GM18526 (cell line): ENCODE results near the gene HPCA.

ENCODE experiments used
- POLR2A ChIP-seq: IDR thresholded peaks from 3 replicates; pipeline ENCODE4 v1.6.1; 2011; ENCODE audit not compliant: insufficient read length; ENCODE audit errors: extremely low read depth

The HPCA gene

GRCh38 chr1:32886004-32886827 is at the start of gene HPCA:
HPCA (plus strand) TSS chr1:32886491; CDS start chr1:32888899, 2,408 bp downstream.
- no peak for TF ChIP-seq POLR2A

DNA sequence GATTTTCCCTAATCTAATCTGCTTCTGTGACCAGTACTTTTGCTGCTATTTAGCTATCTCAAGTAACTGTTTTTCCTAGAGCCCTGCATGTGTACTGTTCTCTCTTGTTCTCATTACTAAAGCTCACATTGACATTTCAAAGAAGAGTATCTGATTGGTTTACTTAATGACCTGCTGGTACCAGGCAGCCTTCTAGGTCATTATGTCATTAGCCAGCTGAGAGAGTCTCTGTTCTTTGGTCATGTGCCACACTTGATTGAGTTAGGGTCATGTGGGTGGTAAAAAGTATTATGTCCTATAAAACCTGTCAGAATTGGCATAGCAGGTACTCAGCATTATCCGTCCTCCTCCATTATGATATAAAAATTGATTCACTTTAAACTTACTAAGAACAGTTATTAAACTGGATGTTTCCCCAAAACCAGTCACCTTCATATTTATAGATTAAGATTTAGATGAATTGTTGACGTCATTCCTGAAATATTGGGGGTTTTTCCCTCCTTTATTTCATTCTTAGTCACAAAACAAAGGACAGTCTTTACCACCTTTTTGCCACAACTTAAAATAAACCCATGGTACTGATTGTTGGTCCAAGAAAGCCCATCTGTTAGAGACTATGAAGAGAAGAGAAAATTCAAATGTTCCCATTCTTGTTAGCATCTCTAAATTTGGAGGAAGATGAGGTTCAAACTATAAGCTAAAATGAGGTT is 37.8 kb upstream of the HPCA start:
- no peak for TF ChIP-seq POLR2A

- no peak for TF ChIP-seq POLR2A
Observed at GRCh38 chr1:32855861-32856617, 30.3 kb upstream of the HPCA start.

DNA sequence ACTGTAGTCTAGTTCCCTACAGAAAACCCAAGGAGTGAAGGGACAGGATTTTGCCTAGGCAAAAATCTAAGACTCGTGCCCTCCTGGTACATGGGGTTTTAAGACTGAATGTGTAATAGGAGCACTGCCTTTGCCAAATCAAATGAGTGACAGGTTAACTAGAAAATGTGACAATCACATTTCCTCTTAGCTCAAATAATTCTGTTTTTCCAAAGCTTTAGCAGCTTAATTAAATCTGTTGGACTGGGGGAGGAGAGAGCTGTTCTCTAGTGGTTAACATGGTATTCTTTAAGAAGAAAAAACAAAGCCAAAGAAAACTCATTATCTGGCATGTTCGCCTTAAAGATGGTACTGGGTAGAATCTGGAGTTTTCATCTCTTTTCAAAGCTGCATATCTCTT is 28.2 kb upstream of the HPCA start:
- TF ChIP-seq POLR2A = no peak

GRCh38 chr1:32858791-32859190 is 27.5 kb upstream of the HPCA start:
- TF ChIP-seq POLR2A = no peak

GRCh38 chr1:32859915-32860314 is 26.4 kb upstream of the HPCA start:
- no peak for TF ChIP-seq POLR2A

DNA sequence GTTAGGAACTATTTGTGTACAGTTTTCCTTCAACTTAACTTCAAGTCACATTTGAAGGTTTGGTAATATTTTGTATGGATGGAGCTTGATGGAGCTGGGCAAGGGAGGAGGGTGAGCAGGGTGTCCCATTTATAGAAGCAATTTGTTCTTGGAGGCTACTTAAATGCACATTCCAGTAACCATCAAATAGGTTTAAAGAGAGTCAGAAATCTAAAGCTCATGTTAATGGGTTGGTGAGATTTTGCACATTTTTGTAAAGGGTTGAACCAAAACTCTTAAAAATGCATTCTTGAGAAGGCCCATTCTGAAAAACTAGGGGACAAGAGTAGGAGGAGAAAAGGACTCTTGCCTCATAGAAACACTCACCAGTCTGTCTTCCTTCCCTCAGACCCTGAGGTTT is 25.7 kb upstream of the HPCA start:
- TF ChIP-seq POLR2A = no peak

GRCh38 chr1:32861904-32862695 is 24.2 kb upstream of the HPCA start:
- TF ChIP-seq POLR2A = no peak

DNA sequence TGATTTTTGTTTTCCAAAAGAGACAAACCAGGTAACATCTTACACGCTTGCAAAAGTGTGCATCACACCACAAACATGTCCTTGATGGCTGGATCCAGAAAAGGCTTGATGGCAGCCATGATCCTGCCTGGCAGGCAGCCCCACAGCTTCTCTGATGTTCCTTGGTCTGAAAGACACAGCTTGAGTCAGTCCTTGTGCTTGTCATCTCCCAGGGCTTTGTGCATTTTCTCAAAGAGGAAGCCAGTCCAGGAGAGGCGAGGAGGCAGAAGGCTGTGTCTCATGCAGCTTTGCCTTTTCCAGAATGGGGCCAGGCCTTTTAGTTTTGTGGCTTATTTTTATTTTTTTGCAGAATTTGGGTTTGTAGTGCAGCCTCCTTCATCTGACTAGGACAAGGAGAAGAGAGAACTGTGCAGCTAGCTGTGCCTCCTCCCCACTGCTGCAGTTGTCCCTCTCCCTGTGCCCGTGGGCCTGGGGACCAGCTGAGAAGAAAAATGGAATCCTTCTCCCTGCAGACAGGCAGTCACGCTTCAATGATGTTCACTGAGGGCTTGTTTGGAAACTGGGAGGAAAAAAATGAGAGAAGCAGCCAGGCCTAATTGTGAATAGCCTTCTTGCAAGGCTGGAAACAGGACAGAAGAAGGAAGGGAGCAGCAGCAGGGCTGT is 22.9 kb upstream of the HPCA start:
- no peak for TF ChIP-seq POLR2A

GRCh38 chr1:32863881-32864245 is 22.4 kb upstream of the HPCA start:
- no peak for TF ChIP-seq POLR2A

GRCh38 chr1:32864375-32865019 is 21.8 kb upstream of the HPCA start:
- no peak for TF ChIP-seq POLR2A

- no peak for TF ChIP-seq POLR2A
Observed at GRCh38 chr1:32865639-32866405, 20.5 kb upstream of the HPCA start.

- TF ChIP-seq POLR2A = no peak
Observed at GRCh38 chr1:32867151-32867550, 19.1 kb upstream of the HPCA start.
